ENCODE data around the gene SRC.

Gene SRC

GRCh38 chr20:37393863-37394542, 48.1 kb downstream of the SRC start:
- DNase-seq (ENCODE audit: low spot score), result no peak

GRCh38 chr20:37394543-37395409, 48.8 kb downstream of the SRC start:
- no peak for TF ChIP-seq CTCF (IDR thresholded peaks at IDR 0.05; ENCODE audit: extremely low read depth, missing control alignments)
- no peak for DNase-seq (ENCODE audit: low spot score)

More at GRCh38 chr20:37393863-37394542, 48.1 kb downstream of the SRC start:
- TF ChIP-seq CTCF (IDR thresholded peaks at IDR 0.05; ENCODE audit: extremely low read depth, missing control alignments), result no peak

DNA sequence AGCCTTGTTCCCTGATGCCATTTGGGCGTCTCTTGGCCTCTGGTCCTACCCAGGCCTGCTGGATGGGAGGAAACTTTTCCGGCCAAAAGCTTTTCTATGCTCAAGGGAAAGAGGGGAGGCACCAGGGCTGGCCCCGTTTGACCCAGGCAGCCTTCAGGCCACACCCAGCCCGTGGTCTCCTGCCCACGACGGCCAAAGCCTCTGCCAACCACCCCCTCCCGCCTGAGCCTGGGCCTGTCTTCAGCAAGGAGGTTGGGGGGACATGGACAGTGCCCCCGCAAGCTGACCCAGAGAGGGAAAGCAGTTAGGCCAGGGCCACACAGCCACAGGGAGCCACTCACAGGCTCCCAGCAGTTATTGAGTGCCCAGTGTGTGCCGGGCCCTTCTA, 49.5 kb downstream of the SRC start:
- no peak for DNase-seq (ENCODE audit: low spot score)

GRCh38 chr20:37395921-37396415, 50.0 kb downstream of the SRC start:
- TF ChIP-seq CTCF (IDR thresholded peaks at IDR 0.05; ENCODE audit: extremely low read depth, missing control alignments), result no peak
- DNase-seq (ENCODE audit: low spot score), result no peak

More for the DNA sequence above, 49.5 kb downstream of the SRC start:
- no peak for TF ChIP-seq CTCF (IDR thresholded peaks at IDR 0.05; ENCODE audit: extremely low read depth, missing control alignments)

DNA sequence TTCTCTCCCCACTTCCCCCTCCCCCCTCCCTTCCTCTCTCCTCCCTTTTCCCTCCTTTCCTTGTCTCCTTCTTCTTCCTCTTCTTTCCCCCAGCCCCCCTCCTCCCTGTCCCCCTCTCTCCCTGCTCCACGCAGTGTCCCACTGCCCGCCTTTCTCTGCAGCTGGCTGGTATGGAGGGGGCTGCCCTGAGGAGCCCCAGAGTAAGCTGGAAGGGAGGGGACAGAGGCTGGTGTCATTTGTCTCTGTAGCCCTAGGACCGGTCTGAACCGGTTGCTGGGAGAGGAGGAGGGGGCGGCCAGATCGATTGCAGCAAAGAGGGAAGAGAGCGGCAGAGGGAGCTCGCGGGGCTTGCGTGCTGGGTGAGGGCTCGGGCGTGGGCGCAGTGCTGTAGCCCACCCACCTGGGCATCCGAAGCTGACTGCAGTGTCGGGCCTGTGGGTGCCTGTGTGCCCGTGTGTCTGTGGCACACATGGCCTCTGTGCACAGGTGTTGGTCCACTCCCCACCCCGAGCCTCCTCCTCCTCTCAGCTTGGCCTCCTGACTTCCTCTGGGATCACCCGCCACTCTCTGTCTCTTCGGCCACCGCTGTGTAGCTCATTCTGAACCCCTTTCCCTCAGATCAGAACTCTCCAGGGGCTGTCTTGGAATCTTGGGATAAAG, 50.6 kb downstream of the SRC start:
- DNase-seq (ENCODE audit: low spot score), result no peak
- no peak for TF ChIP-seq CTCF (IDR thresholded peaks at IDR 0.05; ENCODE audit: extremely low read depth, missing control alignments)

DNA sequence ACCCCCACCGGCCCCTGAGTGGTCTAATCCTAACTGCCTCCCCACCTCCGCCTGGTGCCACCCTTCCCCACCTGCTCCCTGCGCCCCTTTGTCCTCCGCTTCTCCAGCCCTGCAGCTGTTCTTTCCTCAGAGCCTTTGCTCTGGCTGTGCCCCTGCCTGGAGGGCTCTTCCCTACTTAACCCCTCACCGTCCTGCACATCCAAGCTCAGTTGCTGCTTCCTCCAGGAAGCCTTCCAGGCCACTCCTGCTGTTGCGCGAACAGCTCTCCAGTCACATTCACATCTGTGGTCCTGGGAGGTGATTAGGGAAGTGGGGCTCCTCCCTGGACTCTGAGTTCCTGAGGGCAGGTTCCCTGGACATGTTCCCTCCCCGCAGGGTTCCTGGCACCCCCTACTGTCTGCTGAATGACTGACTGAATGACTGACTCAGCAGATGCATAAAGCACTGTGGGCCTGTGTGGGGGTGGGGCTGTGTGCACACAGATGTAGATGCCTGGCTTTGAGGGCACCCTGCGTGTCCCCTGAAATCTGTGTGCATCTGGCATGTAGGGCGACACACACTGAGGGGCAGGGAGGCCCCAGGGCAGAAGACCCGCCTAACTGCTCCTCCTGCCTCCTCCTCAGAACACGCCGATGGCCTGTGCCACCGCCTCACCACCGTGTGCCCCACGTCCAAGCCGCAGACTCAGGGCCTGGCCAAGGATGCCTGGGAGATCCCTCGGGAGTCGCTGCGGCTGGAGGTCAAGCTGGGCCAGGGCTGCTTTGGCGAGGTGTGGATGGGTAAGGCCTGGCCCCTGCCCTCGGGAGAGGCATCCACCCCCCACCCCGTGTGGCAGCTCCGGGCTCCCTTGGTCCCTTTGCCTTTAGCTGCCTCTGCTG, 51.4 kb downstream of the SRC start:
- TF ChIP-seq CTCF (IDR thresholded peaks at IDR 0.05; ENCODE audit: extremely low read depth, missing control alignments), result no peak
- no peak for DNase-seq (ENCODE audit: low spot score)

All from GM20000 (cell line).